Sigmoid colon (tissue), 4 donors: Measurements from ENCODE around the gene GPS1.

Experiments
- CTCF ChIP-seq, 4 experiments: fragments of 450-650 bp in 3 of 4; fragments of 200-600 bp in 1 of 4; IDR thresholded peaks; one replicate each; pipeline ENCODE4 v1.5.1; 2016 to 2019; ENCODE audit warnings: antibody characterized with exemption in 4 of 4, mild to moderate bottlenecking in 3 of 4, moderate library complexity in 2 of 4
- EP300 ChIP-seq, 4 donors: sonication (generic); formaldehyde crosslinking; IDR thresholded peaks; one replicate each; pipeline ENCODE4 v1.6.1; 2017; ENCODE audit warnings: antibody characterized with exemption in 4 of 4
- POLR2A ChIP-seq, 2 donors: fragments of 450-650 bp; IDR thresholded peaks; one replicate each; pipeline ENCODE4 v1.6.1; 2016; ENCODE audit warnings: antibody characterized with exemption in 2 of 2, mild to moderate bottlenecking in 2 of 2, moderate library complexity in 2 of 2
- POLR2AphosphoS5 ChIP-seq, 4 donors: sonication (generic); formaldehyde crosslinking; IDR thresholded peaks; one replicate each; pipeline ENCODE4 v1.6.1; 2017; ENCODE audit warnings: antibody characterized with exemption in 4 of 4

GRCh38 chr17:82049521-82049971 lies 2.2 kb upstream of the GPS1 start:
- TF ChIP-seq EP300 (IDR thresholded peaks at IDR 0.05) (no peak), POLR2A (IDR thresholded peaks at IDR 0.05) (no peak), CTCF (IDR thresholded peaks at IDR 0.05) (no peak), POLR2AphosphoS5 (IDR thresholded peaks at IDR 0.05) (no peak)
